ENCODE results near the gene TRAFD1. TPM values are rescaled to one million over a fixed set of nuclear protein-coding genes. Genes with fewer than 3 reads are reported as not detected.

Gene TRAFD1
- total and polyA plus RNA-seq, 2 donors (not counting 3 experiments of a cell fraction or from before 2014, with no cell fraction given), result 20.3 to 24.9 TPM

DNA sequence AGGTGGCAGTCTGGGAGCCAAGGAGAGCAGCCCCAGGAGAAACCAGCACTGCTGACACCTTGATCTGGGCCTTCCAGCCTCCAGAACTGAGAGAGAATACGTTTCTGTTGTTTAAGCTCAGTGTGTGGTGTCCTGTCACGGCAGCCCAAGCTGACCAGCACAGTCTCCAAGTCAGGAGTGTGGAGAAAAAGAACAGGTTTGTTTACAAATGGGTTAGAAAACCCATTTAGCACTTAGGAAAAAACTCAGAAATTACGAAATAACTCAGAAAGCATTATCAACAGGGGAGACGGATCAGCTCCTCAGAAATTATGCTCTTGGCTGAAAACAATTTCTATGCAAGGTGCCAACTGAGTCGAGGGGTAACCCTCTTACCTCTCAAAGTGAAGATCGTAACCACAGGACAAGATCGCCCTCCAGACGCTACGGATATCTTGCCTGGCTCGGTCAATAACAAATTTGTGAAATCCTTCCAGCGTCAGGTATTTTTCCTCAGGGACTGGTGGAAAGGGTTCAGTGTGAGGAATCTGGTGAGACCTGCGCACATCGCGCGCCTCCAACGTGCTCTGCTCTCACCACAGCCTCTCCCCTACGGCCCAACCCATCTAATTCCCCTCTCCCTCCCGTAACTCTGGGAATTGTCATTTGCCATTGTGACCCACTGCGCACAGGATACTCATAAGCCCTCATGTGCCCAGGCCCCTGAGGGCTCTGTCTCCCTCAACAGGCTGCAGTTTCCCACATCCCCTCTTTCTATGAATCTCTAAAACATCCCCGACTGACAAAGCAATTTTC, 50.2 kb downstream of the TRAFD1 start:
- Histone ChIP-seq H3K27ac (ENCODE audit: insufficient read depth, low read depth, low read length) (no peak overlapping the region), H3K9me1 (replicated peaks; ENCODE audit: control insufficient read depth, extremely low read depth, insufficient read depth, low read length) (no peaks in the 10 kb centered on the region), H3K4me3 (replicated peaks in 1 of 3; ENCODE audit: insufficient read depth in 1 of 3, low read depth in 1 of 3, low read length in 3 of 3) (no peak overlapping the region), H2AFZ (ENCODE audit: low read depth, low read length) (no peak overlapping the region), H3K79me2 (ENCODE audit: control insufficient read depth, insufficient read depth, low read length) (no peaks in the 10 kb centered on the region), H3K4me2 (ENCODE audit: insufficient read depth, low read length) (no peak overlapping the region), H4K20me1 (replicated peaks; ENCODE audit: control insufficient read depth, extremely low read depth, insufficient read depth, low read length) (no peaks in the 10 kb centered on the region), H3K27me3 (ENCODE audit: control insufficient read depth in 2 of 2, insufficient read depth in 2 of 2, low read length in 2 of 2) (no peaks in the 10 kb centered on the region), H3K4me1 (ENCODE audit: control insufficient read depth, extremely low read depth, insufficient read depth, low read length) (no peaks in the 10 kb centered on the region), H3K9ac (replicated peaks; ENCODE audit: extremely low read depth, insufficient read depth, low read length) (no peak overlapping the region), H3K9me3 (replicated peaks; ENCODE audit: control insufficient read depth, insufficient read depth, low read length) (no peaks in the 10 kb centered on the region), H3K36me3 (ENCODE audit: control insufficient read depth in 2 of 2, extremely low read depth in 1 of 2, insufficient read depth in 2 of 2, low read length in 2 of 2) (peaks cover 6 to 28% of the 10 kb centered on the region in 2 experiments)
- no TSS peak for BruUV-seq (replicated peaks)
- DNase-seq (ENCODE audit: low read depth, low spot score), result no peak
- ChIA-PET POLR2A (no interaction called here), CTCF (no interaction called here)
- TF ChIP-seq EZH2 (IDR thresholded peaks at IDR 0.05; ENCODE audit: borderline replicate concordance, low read depth, low read length, severe bottlenecking) (no peak), JUN (IDR thresholded peaks at IDR 0.05; ENCODE audit: borderline replicate concordance, insufficient read depth, insufficient read length, low read depth) (no peak), FOS (IDR thresholded peaks at IDR 0.05; ENCODE audit: borderline replicate concordance, insufficient read depth, low read length) (no peak), POLR2A (IDR thresholded peaks at IDR 0.05; ENCODE audit: low read depth, low read length) (no peak), MYC (IDR thresholded peaks at IDR 0.05; ENCODE audit: low read depth, low read length) (no peak)
- TF ChIP-seq, protein P1, sequence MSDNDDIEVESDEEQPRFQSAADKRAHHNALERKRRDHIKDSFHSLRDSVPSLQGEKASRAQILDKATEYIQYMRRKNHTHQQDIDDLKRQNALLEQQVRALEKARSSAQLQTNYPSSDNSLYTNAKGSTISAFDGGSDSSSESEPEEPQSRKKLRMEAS (IDR thresholded peaks at IDR 0.05; ENCODE audit: insufficient read depth, insufficient read length), result no peak
- intact Hi-C loops (cut with micrococcal nuclease), result loop anchor here (10.0 kb wide), 1 partner anchor 231 kb away; no protein-coding TSS in a partner anchor
- dilution Hi-C loops (cut with MboI; ENCODE audit: extremely low pct_ligation_motif_present, low sequenced_read_pairs), result no loop called here
- FAIRE-seq, result no peak
